Neural cell (in vitro differentiated cells): ENCODE measurements around the gene SLC16A1. TPM values are rescaled to one million over a fixed set of nuclear protein-coding genes. Genes with fewer than 3 reads are reported as not detected.

Experiments used
- H2AFZ ChIP-seq: fragments of 200-600, 300-800 bp; sonication (generic), shearing (Covaris generic); 2 replicates; pipeline ENCODE4 v1.6.0; 2014; ENCODE audit warnings: low read depth, mild to moderate bottlenecking, antibody characterized with exemption, low read length, moderate library complexity
- H3F3A ChIP-seq: fragments of 200-600 bp; shearing (Covaris generic); 2 replicates; pipeline ENCODE4 v1.6.1; 2016; ENCODE audit warnings: mild to moderate bottlenecking, moderate library complexity, mixed read lengths, antibody characterized with exemption, low read length; ENCODE audit not compliant: insufficient read depth, poor library complexity, severe bottlenecking
- H3K27ac ChIP-seq: fragments of 200-600, 300-800 bp; sonication (generic), shearing (Covaris generic); 2 replicates; pipeline ENCODE4 v1.5.1; 2014; ENCODE audit warnings: mild to moderate bottlenecking, low read length, moderate library complexity
- H3K27me3 ChIP-seq: fragments of 300-800, 200-600 bp; sonication (generic), shearing (Covaris generic); 2 replicates; pipeline ENCODE4 v1.6.0; 2014; ENCODE audit warnings: mild to moderate bottlenecking, low read depth, low read length, moderate library complexity; ENCODE audit not compliant: insufficient read depth
- H3K36me3 ChIP-seq: fragments of 300-800, 200-600 bp; sonication (generic), shearing (Covaris generic); 2 replicates; pipeline ENCODE4 v1.5.1; 2014; ENCODE audit warnings: mild to moderate bottlenecking, antibody characterized with exemption, low read length, moderate library complexity; ENCODE audit not compliant: insufficient read depth
- H3K4me2 ChIP-seq: fragments of 300-800, 200-600 bp; sonication (generic), shearing (Covaris generic); 2 replicates; pipeline ENCODE4 v1.6.0; 2014; ENCODE audit warnings: mild to moderate bottlenecking, low read length
- H3K4me3 ChIP-seq: fragments of 300-800, 200-600 bp; sonication (generic), shearing (Covaris generic); 2 replicates; pipeline ENCODE4 v1.5.1; 2014; ENCODE audit warnings: mild to moderate bottlenecking, low read length, moderate library complexity
- H3K79me2 ChIP-seq: fragments of 200-600 bp; shearing (Covaris generic); replicated peaks from 2 replicates; pipeline ENCODE4 v1.6.0; 2014; ENCODE audit warnings: mild to moderate bottlenecking, low read length, moderate library complexity; ENCODE audit not compliant: insufficient read depth
- H3K9ac ChIP-seq: fragments of 300-800, 200-600 bp; sonication (generic), shearing (Covaris generic); 2 replicates; pipeline ENCODE4 v1.6.1; 2016; ENCODE audit warnings: mild to moderate bottlenecking, low read length, mixed read lengths
- H3K9me2 ChIP-seq: fragments of 200-600 bp; shearing (Covaris generic); 2 replicates; pipeline ENCODE4 v1.6.1; 2016; ENCODE audit warnings: mild to moderate bottlenecking, low read length, mixed read lengths; ENCODE audit not compliant: insufficient read depth
- H3K9me3 ChIP-seq: fragments of 200-600, 300-800 bp; sonication (generic), shearing (Covaris generic); 2 replicates; pipeline ENCODE4 v1.6.1; 2016; ENCODE audit warnings: mild to moderate bottlenecking, mixed run types, low read length, moderate library complexity, mixed read lengths
- H4K20me1 ChIP-seq: fragments of 200-600 bp; shearing (Covaris generic); 2 replicates; pipeline ENCODE4 v1.6.1; 2016; ENCODE audit warnings: mild to moderate bottlenecking, mixed run types; ENCODE audit not compliant: insufficient read depth
- EP300 ChIP-seq: fragments of 450-650 bp; conservative IDR thresholded peaks from 2 replicates; pipeline ENCODE4 v1.6.1; 2014; ENCODE audit warnings: antibody characterized with exemption, mild to moderate bottlenecking, moderate library complexity; ENCODE audit not compliant: poor library complexity, severe bottlenecking
- EZH2 ChIP-seq: fragments of 200-600, 300-800 bp; shearing (Covaris generic), sonication (generic); IDR thresholded peaks from 2 replicates; pipeline ENCODE4 v1.6.1; 2014; ENCODE audit warnings: antibody characterized with exemption, low read length, borderline replicate concordance, mild to moderate bottlenecking; ENCODE audit not compliant: insufficient read depth, poor library complexity, severe bottlenecking
- MXI1 ChIP-seq: fragments of 450-650 bp; conservative IDR thresholded peaks from 2 replicates; pipeline ENCODE4 v1.6.1; 2014; ENCODE audit warnings: antibody characterized with exemption, mild to moderate bottlenecking; ENCODE audit not compliant: poor library complexity, severe bottlenecking
- POLR2AphosphoS5 ChIP-seq: IDR thresholded peaks from 2 replicates; pipeline ENCODE4 v1.6.1; 2012
- RAD21 ChIP-seq: fragments of 450-650 bp; conservative IDR thresholded peaks from 2 replicates; pipeline ENCODE4 v1.6.1; 2014; ENCODE audit warnings: antibody characterized with exemption, mild to moderate bottlenecking, moderate library complexity
- SMC3 ChIP-seq: fragments of 450-650 bp; conservative IDR thresholded peaks from 2 replicates; pipeline ENCODE4 v1.6.1; 2014; ENCODE audit warnings: antibody characterized with exemption, mild to moderate bottlenecking, moderate library complexity; ENCODE audit not compliant: poor library complexity
- TAF1 ChIP-seq: IDR thresholded peaks from 2 replicates; pipeline ENCODE4 v1.6.1; 2012; ENCODE audit warnings: low read depth
- polyA plus RNA-seq: library from polyadenylated mRNA; depleted of rRNA; stranded (reverse); fragments of >200 nt; gene quantifications from 2 replicates; pipeline ENCODE4 v1.2.3, GENCODE V29; 2014
- TF ChIP-seq, protein P1 (sequence below): IDR thresholded peaks from 2 replicates; pipeline ENCODE4 v1.6.1; 2012; ENCODE audit warnings: borderline replicate concordance
- TF ChIP-seq, protein P2 (sequence below): fragments of 450-650 bp; IDR thresholded peaks from 2 replicates; pipeline ENCODE4 v1.5.1; 2014; ENCODE audit warnings: antibody characterized with exemption, mild to moderate bottlenecking, moderate library complexity; ENCODE audit not compliant: poor library complexity, severe bottlenecking

Gene SLC16A1
- polyA plus RNA-seq, 1 donor from 2014 or later = 18.6 TPM

DNA sequence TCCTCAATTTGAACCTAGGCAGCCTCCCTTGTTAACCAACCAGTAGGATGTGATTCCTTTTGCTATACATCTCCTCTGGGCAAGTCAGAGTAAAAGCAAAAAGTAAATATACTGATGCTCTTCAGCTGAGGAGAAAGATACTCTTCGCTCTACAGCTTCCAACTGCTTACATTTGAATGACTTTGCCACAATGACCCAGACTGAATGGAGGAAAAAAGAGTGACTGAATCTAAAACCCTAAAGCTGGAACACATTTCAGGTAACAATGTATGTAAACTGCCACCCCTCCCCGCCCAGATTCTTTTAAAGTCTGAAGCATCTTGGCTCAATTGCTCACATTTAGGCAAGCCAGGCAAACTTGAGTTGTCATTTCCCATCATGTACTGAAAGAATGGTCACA, 46.1 kb downstream of the SLC16A1 start:
- Histone ChIP-seq H3K9me2 (no peaks in the 10 kb centered on the region), H3K27ac (no peak overlapping the region), H3K9me3 (no peaks in the 10 kb centered on the region), H3K36me3 (peaks cover 4% of the 10 kb centered on the region), H3F3A (no peaks in the 10 kb centered on the region), H2AFZ (no peak overlapping the region), H3K4me3 (no peak overlapping the region), H4K20me1 (no peaks in the 10 kb centered on the region), H3K27me3 (no peaks in the 10 kb centered on the region), H3K9ac (no peak overlapping the region), H3K79me2 (no peaks in the 10 kb centered on the region), H3K4me2 (no peak overlapping the region)
- TF ChIP-seq EP300 = no peak
- TF ChIP-seq POLR2AphosphoS5 = no peak

DNA sequence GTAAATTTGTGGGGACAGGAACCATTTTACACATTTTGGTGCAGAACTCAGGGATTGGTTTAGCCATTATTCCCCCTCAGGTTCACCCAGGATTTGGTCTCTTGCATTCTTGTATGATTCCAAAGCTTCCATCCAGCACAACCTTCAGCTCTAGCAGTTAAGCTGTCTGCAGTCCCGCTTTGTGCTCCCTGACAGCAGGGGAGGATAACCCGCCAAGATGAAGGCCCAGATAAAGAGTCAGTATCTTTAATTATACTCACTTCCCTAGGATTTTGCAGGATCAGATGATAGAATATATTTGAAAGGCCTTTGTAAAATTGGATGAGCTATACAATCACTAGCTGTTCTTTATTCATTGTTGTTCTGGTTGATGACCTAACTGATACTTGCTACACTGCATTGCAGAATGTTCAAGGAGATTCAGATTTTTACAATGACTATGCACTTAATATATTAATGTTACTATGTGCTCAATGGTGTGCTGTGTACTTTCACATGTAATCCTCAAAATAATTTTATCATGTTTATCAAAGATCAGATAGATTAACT, 49.8 kb downstream of the SLC16A1 start:
- no peaks in the 10 kb centered on the region for H3F3A ChIP-seq
- no peaks in the 10 kb centered on the region for H3K9me3 ChIP-seq
- H3K9ac ChIP-seq = no peak overlapping the region
- no peaks in the 10 kb centered on the region for H3K9me2 ChIP-seq
- peaks cover 4% of the 10 kb centered on the region for H3K36me3 ChIP-seq
- H3K4me3 ChIP-seq = no peak overlapping the region
- no peaks in the 10 kb centered on the region for H3K27me3 ChIP-seq
- no peaks in the 10 kb centered on the region for H4K20me1 ChIP-seq
- TF ChIP-seq EP300 = no peak
- TF ChIP-seq EZH2 = no peak
- TF ChIP-seq MXI1 = no peak
- no peak for TF ChIP-seq TAF1
- TF ChIP-seq, protein P1, sequence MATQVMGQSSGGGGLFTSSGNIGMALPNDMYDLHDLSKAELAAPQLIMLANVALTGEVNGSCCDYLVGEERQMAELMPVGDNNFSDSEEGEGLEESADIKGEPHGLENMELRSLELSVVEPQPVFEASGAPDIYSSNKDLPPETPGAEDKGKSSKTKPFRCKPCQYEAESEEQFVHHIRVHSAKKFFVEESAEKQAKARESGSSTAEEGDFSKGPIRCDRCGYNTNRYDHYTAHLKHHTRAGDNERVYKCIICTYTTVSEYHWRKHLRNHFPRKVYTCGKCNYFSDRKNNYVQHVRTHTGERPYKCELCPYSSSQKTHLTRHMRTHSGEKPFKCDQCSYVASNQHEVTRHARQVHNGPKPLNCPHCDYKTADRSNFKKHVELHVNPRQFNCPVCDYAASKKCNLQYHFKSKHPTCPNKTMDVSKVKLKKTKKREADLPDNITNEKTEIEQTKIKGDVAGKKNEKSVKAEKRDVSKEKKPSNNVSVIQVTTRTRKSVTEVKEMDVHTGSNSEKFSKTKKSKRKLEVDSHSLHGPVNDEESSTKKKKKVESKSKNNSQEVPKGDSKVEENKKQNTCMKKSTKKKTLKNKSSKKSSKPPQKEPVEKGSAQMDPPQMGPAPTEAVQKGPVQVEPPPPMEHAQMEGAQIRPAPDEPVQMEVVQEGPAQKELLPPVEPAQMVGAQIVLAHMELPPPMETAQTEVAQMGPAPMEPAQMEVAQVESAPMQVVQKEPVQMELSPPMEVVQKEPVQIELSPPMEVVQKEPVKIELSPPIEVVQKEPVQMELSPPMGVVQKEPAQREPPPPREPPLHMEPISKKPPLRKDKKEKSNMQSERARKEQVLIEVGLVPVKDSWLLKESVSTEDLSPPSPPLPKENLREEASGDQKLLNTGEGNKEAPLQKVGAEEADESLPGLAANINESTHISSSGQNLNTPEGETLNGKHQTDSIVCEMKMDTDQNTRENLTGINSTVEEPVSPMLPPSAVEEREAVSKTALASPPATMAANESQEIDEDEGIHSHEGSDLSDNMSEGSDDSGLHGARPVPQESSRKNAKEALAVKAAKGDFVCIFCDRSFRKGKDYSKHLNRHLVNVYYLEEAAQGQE = no peak
- TF ChIP-seq RAD21 = no peak
- TF ChIP-seq, protein P2, sequence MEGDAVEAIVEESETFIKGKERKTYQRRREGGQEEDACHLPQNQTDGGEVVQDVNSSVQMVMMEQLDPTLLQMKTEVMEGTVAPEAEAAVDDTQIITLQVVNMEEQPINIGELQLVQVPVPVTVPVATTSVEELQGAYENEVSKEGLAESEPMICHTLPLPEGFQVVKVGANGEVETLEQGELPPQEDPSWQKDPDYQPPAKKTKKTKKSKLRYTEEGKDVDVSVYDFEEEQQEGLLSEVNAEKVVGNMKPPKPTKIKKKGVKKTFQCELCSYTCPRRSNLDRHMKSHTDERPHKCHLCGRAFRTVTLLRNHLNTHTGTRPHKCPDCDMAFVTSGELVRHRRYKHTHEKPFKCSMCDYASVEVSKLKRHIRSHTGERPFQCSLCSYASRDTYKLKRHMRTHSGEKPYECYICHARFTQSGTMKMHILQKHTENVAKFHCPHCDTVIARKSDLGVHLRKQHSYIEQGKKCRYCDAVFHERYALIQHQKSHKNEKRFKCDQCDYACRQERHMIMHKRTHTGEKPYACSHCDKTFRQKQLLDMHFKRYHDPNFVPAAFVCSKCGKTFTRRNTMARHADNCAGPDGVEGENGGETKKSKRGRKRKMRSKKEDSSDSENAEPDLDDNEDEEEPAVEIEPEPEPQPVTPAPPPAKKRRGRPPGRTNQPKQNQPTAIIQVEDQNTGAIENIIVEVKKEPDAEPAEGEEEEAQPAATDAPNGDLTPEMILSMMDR = no peak
- TF ChIP-seq SMC3 = no peak
- no peak for TF ChIP-seq POLR2AphosphoS5
- H2AFZ ChIP-seq = no peak overlapping the region
- H3K79me2 ChIP-seq = no peaks in the 10 kb centered on the region
- H3K27ac ChIP-seq = no peak overlapping the region
- no peak overlapping the region for H3K4me2 ChIP-seq
